Measurements from ENCODE around the gene FBXL7.

FBXL7 gene

DNA sequence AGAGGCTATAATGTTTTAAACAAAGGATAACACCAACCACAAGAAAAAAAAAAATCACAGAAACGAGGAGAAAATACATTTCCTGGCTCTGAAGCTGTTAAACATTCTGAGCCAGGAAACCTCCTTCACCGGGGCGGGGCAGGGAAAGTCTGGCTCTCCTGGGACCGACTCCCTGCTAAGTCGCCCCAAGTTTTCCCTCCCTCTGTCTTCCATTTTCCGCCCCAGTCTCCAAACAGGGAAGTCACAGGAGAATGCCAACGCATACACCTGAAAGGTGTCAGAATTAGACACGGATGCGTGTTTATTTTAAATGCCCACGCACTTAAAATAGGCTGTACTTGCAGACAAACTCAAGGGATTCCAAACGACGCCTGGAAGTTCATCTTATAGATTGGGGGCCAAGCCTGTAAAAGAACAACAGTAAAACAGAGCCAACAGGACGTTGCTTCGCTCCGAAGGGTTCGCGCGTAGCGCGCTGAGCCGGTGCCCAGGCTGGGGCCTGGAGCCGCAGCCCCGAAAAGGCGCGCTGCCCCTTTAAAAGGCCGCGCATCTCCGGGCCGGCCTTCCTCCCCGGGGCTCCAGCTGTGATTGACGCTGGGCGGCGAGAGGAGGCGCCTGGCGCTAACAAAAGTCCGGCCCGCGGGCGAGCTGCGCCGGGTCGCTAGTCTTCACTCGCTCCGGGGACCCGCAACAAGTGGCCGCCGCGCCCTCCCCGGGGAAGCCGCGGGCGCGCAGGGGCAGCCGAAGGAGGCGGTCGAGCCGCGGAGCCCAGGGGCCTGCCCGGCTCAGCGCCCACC is at the start of gene FBXL7:
FBXL7 (plus strand) TSS at position 653 of the 797 bp plus-strand sequence.
- no peak for FAIRE-seq

DNA sequence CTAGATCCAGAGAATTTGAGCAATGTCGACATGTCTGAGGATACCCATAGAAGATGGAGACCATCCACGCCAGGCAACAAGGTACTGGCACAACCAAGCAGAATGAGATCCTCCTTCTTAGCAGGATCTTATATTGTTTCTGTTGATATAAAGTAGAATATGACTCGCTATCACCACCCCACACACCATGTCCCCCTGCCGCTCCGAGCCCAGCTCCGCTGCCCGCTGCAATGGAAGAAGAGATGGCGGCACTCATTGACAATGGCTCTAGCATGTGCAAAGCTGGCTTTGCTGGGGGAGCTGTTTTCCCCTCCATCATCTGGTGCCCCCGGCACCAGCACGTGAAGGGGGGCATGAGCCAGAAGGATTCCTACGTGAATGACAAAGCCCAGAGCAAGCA is 49.5 kb upstream of the FBXL7 start:
- no peak for FAIRE-seq

DNA sequence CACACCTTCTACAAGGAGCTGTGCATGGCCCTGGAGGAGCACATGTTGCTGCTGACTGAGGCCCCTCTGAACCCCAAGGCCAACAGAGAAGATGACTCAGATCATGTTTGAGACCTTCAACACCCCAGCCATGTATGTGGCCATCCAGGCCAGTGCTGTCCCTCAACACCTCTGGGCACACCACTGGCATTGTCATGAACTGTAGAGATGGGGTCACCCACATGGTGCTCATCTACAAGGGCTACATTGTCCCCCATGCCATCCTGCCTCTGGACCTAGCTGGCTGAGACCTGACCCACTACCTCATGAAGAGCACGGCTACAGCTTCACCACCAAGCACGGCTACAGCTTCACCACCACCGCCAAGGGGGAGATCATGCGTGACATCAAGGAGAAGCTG is 49.0 kb upstream of the FBXL7 start:
- FAIRE-seq = no peak

DNA sequence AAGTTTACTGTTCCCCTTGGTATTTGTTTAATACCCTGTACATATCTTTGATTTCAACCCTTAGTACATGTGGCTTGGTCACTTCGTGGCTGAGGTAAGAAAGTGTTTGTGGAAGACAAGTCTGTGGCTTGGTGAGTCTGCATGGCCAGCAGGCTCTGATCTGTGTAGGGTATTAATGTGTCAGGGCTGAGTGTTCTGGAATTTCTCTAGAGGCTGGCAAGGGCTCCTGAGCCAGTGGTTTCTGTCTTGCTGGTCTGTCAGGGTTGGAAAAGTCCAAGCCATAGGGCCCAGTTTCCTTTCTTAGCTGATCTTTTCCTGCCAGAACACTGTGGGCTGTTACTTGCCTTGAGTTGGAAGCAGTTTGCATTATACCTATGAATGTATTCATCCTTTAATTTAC is 48.0 kb upstream of the FBXL7 start:
- no peak for FAIRE-seq

DNA sequence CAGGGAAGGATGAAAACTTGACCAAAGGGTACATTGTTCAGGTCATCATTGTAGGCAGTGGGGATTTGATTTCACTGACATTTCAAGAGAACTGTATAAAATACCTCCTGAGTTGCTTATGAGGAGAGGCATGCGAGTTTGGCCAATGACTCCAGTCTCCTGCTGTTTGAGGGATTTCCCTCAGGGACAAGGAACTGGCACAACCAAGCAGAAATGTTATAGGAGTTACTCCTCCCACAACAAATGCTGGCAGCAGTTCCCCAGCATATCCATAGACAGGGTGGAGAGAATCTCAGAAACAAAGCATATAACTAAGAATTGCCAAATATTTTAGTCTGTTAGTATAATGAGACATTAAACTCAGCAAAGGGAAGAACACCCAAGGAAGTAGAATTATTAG is 47.2 kb upstream of the FBXL7 start:
- FAIRE-seq = no peak

DNA sequence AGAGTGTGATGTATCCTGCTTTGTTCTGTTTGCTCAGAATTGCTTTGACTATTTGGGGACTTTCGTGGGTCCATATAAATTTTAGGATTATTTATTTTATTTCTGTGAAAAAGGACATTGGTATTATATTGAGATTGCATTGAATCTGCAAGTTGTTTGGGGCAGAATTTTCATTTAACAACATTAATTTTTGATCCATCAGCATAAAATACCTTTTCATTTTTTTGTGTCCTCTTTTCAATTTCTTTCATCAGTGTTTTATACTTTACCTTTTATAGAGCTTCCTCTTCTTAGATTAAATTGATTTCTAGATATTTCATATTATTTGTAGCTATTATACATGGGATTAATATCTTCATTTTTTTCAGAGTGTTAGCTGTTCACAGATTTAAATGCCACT is 40.8 kb upstream of the FBXL7 start:
- FAIRE-seq = no peak

DNA sequence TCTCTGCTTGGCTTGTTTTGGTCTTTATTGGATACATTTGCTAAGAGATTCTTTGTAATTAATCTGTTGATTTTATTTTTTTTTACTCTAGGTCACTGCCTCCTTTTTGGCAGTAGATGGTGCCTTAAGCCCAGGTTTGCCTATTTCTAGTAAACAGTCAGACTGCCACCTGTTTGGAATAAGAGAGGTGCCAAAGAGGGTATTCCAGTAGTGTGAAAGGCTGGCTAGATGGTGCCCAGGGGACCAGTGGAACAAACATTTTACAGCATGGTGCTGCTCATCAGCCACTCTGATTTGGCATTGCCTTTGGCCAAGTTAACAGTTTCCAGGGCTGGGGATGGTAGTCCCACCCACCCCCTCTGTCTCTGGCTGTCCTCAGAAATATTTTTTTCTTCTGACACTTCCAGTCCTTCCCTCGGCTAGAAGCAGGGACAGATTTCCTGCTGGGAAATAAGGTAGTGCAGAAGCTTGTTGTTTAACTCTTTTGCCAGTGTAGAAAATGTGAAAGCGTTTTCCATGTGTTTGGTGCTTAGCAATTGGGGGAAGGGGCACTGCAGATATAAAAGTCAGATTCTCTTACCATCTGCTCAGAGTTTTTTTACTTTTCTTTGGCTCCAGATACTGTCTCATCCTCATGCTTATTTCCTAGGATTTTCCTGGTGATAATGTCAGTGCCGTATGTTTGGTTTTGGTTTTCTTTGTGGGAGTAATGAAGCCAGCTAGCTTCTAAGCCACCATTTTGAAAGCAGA is 36.6 kb upstream of the FBXL7 start:
- FAIRE-seq = no peak

DNA sequence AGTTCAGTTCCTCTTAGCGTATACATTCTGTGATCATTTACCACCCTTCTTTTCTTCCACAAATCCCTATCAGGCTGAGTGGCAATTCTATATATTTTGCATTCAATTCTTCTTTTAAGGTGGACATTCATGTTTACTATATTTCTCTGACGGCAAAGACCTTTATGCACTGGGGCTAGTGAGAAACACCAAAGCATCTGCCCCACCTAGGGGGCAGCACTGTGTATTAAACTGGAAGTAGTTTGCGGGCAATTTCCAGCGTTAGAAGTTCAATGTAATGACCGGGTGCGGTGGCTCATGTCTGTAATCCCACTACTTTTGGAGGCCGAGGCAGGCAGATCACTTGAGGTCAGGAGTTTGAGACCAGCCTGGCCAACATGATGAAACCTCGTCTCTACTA is 27.9 kb upstream of the FBXL7 start:
- FAIRE-seq = no peak

DNA sequence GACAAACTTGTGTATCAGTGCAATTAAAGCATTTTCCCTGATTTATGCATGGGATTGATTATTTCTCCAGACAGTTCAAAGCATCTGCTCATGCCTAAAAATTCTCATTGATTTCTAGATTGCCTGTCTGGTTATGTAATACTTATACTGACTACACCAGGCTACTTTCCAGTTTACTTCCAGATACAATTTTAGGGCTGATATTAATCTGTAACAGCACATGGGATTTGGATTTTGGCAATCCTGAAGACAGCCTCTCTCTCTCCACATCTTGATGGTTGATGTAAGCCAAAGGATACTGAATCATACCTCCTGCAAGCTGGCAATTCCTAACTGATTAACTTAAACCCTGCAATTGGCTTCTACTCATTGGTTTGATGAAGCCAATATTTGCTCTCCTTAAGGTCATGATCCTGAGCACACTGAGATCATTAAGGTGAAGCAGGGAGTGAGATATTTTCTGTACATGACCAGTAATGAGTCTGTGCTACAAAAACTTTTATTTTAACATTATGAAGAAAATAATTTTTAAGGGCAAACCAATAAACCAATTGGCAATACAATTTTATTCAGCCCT is 25.7 kb upstream of the FBXL7 start:
- FAIRE-seq = no peak

DNA sequence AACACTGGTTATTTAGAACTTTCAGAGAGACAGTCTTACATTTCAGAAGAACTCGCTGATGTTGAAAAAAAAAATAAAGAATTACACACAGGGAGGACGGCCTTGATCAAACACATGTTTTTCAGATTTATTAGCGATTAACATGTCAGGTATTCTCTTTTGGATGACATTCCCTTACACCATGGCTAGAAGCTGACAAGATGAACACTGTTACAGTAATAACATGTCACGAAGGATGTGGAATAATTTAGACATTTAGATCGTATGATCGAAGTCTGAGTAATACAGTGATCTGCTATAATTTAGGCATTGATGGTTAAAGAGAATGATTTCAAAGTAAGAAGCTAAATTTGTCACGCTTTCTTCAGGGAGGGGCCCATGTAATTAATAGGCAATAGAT is 24.6 kb upstream of the FBXL7 start:
- no peak for FAIRE-seq

DNA sequence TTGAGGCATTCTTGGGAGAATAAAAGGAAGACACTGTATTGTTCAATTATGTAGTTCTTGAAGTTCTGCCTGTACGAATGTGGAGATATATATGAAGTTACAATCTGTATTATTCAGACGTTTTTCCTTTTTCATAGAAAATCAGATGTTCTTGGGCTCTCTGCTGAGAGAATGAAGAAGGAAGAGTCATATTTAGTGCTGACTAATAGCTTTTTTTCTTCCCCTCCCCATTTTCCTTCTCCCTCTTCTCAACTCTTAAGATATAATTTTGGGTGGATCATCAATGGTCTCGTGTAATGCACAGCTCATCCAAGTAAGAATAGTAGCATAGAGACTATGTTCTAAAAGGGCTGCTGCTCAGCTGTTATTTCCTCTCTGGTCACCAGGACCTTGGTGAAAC is 23.0 kb upstream of the FBXL7 start:
- FAIRE-seq = no peak

DNA sequence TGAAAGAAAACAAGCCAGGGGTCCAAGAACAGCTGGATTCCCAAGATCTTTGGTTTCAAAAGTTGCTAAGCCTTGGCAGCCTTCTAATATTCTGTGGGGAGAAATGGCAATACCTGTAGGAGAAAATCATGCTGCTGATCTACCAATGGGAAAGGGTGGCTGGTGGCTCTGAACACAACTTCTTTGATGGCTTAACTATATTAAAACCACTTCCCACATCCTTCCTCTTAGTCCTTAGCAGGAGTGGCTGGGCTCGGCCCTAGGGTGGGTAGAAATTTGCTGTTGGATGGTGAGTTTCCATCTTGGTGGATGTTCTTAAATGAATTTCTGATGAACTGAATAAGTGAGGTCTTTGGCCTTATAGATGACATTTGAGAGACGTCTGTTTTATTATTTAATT is 19.5 kb upstream of the FBXL7 start:
- no peak for FAIRE-seq

DNA sequence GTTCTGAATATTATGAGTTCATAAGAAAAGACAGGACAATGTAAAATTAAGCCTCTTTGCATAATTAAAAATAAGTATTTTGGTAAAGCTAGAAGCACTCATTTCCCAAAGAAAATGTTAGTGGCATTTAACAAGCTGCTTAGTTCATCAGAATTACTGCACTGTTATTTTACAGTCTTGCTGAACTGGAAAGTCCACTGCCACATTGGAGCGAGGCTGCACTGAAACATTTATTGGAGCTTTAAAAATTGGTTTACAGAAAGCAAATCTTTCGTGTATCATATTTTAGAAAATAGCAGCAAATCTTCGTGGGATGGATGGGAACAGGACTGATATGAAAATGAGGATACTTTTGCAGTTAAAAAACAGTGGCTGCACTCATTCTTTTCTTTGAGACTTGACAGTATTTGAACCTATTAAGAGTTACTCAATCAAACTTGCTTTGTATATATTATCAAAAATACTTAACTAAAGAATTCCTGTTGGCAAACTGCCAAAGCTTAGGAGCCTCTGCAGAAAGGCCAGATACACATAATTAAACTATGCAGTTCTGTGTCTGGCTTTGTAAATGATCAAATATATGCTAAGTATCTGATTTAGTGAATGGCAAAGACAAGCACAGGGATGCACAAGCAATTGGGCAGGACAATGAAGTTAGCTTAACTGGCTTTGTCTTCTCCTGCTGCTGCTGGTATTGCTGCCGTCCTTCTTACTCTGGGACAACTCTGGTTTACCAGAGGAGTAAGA is 16.5 kb upstream of the FBXL7 start:
- FAIRE-seq = no peak

DNA sequence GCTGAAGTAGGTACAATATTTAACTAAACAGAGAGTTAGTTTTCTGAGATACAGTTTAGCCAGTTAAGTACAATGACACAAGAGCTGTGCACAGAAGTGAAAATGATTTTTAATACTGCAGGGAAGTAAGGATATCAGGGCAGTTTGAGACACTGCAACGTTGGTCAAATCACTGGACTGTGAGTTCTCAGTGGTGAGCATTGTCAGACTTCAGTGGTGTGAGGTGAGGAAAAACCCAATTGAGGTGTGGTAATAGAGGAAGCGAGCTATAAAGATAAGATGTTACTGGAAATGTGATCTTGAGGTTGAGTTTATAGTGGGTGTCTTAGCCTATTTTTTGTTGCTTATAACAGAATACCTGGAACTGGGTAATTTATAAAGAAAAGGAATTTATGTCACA is 12.8 kb upstream of the FBXL7 start:
- FAIRE-seq = no peak

DNA sequence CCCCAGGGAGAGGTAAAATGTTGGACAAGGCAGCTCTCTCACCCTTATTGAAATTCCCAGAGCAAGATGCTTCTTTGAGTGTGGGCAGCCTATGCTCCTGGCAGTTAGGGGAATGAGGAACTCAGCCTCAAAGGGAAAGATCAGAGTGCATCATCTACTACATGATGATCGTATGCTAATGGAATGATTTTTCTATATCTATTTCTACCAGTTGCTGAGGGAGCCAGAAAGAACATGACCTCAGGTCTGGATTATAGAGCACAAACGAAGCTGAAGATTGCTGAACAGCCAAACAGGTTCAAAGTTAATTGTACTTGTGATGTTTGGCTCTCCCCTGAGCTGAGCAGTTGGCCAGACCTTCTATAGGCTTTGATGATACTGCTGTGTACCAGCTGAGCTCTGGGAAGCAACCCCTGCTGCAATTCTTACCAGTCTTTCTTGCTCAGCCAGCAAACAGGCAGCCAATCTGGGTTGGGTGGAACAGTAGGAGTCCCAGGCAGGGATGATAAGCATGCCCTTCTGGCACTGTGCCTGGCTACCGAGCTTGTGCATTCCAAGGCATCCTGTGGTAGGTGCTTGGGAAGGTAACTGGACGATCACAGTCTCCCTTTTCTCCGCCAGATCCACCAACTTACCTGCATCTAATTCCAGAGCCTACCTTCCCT is 10.3 kb upstream of the FBXL7 start:
- FAIRE-seq = no peak

DNA sequence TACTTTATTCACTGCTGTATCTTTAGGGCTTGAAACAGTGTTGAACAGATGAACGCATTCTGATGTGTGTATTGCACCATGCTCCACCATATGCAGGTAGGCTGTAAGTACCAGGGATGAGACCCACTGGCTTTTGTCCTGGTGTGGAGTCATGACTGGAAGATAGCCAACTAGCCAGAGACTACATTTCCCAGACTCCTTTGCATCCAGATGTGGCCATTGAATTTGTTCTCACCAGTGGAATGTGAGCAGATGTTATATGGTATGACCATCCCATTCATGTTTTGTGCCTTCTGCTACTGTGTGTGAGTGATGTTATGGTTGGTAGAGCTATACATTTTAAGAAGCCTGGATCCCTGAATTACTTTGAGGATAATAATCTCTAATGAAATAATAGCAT is 7.4 kb upstream of the FBXL7 start:
- no peak for FAIRE-seq

DNA sequence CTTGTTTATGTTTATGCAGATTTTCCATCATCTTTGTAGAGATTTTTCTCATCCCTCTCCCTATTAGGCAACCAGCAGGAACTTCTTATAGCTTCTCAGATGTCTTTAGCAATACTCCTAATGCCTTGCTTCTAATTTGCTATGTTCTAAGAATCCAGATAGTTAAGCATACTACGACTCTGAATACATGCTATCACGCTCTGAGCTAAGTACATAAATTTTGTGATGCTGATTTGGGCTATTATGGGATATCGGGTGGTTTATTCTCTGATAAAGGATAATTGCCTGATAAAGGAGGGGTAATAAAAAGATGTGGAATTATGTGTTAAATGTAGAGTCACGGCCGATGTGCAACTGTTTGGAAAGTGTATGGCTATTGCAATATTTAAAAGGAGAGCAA is 6.5 kb upstream of the FBXL7 start:
- FAIRE-seq = no peak

DNA sequence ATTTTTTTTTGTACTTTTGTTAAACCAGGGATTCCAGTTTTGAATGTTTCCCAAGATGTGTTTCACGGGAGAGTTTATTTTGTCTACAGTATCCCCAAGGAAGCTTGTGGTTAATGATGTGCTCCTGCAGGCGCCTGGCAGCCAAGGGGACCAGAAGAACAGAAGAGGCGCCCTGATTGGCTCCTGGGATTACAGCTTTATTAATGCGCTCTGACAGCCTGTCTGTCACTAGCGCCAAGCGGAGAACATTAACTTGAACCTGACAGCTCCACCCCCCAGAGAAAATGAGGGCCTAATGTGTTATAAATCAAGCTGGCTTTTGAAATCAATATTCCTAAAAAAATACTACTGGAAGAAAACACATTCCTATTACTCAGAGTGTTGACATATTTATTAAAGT is 5.0 kb upstream of the FBXL7 start:
- FAIRE-seq = no peak

DNA sequence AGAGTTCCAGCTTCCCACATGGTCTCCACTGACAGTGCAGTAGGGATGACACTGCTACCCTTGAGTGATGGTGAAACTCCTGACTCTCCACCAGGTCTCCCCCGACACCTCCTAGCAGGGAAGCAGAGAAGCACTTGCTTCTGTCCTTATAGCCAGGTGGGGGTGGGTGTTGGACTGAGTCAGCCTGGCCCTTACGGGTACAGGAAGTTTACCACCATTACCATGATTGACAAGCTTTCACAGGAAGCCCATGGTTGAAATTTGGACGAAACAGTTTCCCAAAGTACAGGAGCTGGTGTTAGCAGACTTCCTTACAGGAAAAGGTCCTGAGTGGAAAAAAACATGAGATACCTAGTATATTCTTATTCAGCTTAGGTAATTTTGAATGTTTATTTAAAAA is 3.1 kb upstream of the FBXL7 start:
- FAIRE-seq = no peak

DNA sequence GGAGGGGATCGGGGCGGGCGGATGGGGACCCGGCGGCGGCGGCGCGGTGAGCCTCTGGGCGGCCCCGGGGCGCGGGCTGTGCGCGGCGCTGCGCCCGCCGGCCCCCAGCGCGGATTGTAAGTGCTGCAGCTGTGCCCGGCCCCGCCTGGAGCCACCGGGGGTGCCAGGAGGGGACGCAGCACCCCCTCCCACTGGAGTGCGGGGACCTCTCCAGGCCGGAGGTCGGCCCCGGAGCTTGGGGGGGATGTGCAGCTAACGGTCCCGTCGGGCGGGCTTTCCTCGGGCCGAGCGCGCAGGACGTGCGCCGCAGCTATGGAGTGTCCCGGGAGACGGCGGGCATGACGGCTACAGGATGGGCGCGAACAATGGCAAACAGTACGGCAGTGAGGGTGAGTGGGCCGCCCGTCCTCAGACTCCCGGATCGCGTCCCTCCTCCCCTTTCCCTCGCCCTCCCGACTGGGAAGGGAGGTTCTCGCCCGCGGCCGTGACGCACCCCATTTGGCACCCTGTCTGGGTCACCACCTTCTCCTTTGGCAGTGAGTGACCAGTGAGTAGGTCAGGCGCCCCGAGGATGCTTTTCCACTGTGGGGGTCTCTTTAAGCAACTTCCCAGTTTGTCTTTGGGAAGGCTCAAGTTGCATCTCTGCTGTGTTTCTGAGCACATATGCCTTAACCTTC is 483 bp downstream of the FBXL7 start:
- no peak for FAIRE-seq

DNA sequence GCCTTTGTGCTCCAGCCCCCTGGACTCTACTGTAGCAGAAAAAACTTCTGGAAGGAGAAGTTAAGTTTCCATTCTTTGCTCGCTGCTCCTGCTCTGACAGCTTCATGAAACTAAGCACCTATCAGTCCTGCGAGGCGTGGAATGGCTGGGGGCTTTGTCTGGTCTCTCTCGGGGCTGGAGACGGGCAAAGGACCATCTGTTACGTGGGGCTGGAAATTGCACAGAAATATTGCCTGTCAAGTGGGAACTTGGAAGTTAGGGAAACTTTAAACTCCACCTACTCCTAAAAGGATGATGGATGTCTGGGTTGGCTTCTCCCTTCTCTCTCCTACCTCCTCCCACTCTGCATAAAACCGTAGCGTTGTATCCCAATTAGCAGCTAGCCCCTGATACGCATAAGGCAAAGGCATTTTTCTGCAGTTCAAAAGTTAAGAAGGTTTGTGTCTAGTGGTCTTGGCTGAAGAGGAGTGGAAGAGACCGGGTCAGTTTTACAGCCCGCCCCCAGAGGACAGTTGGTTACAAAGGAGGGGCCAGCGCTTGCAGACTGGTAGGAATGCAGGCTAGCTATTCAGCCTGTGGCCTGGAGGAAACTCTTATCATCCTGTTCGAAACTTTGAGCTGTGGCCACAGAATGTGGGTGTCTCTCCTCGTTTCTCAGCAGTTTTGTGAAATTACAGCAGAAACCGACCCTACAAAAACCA is 1.3 kb downstream of the FBXL7 start:
- FAIRE-seq = no peak

DNA sequence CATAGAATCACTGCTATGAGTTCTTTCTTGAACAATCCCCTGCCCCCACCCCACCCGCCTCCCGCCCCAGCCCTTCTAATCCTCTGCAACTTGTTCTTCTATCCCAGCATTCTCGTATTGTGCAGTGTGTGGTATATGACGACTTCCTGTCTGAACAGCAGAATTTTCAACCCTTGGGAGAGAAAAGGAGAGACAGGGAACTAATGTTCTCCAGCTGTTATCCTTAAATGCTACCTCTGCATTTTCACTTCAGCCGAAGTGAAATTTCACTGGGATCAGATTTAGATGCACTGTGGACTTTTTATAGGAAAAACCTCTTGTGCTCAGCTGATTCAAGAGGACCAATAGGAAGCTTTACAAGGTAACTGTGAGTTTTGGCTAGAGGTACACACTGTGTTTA is 2.2 kb downstream of the FBXL7 start:
- no peak for FAIRE-seq
